Thyroid gland (tissue), 4 donors: ENCODE results near the gene HOXC4.

Experiments used
- POLR2A ChIP-seq, 2 donors: fragments of 450-650 bp; IDR thresholded peaks; one replicate each; pipeline ENCODE4 v1.6.1; 2017; ENCODE audit warnings: antibody characterized with exemption in 2 of 2, mild to moderate bottlenecking in 2 of 2, moderate library complexity in 1 of 2
- TF ChIP-seq, protein P1 (sequence below), 6 experiments: fragments of 200-600 bp in 3 of 6; fragments of 450-650 bp in 3 of 6; sonication (generic) in 3 of 6; IDR thresholded peaks; one replicate each; pipeline ENCODE4 v1.5.1; 2016 to 2019; ENCODE audit warnings: antibody characterized with exemption in 6 of 6, mild to moderate bottlenecking in 2 of 6, inconsistent platforms in 1 of 6, moderate library complexity in 1 of 6

DNA sequence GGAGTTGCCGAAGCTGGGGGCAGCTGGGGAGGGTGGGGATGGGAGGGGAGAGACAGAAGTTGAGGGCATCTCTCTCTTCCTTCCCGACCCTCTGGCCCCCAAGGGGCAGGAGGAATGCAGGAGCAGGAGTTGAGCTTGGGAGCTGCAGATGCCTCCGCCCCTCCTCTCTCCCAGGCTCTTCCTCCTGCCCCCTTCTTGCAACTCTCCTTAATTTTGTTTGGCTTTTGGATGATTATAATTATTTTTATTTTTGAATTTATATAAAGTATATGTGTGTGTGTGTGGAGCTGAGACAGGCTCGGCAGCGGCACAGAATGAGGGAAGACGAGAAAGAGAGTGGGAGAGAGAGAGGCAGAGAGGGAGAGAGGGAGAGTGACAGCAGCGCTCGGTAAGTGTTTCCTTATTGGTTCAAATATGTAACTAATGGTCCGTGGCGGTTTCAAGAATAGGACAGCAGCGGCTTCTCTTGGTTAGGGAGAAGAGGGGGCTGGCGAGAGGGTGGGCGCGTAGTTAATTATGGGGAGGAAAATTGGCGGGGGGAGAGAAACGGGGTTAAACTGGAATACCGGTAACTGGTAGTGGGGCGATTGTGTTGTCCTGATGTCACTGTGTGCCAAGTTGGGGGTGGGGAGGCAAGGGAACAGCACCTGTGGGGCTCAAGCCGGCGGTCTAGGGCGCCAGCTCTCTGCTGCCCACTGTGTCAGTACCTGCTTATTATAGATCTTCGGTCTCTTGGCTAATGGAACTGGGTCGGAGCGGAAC is 36.4 kb upstream of the HOXC4 start:
- TF ChIP-seq POLR2A (IDR thresholded peaks at IDR 0.05) = no peak
- TF ChIP-seq, protein P1, sequence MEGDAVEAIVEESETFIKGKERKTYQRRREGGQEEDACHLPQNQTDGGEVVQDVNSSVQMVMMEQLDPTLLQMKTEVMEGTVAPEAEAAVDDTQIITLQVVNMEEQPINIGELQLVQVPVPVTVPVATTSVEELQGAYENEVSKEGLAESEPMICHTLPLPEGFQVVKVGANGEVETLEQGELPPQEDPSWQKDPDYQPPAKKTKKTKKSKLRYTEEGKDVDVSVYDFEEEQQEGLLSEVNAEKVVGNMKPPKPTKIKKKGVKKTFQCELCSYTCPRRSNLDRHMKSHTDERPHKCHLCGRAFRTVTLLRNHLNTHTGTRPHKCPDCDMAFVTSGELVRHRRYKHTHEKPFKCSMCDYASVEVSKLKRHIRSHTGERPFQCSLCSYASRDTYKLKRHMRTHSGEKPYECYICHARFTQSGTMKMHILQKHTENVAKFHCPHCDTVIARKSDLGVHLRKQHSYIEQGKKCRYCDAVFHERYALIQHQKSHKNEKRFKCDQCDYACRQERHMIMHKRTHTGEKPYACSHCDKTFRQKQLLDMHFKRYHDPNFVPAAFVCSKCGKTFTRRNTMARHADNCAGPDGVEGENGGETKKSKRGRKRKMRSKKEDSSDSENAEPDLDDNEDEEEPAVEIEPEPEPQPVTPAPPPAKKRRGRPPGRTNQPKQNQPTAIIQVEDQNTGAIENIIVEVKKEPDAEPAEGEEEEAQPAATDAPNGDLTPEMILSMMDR (IDR thresholded peaks at IDR 0.05) = no peak
